HCT116 (cell line): Measurements from ENCODE around the gene PGBD1. TPM values are rescaled to one million over a fixed set of nuclear protein-coding genes. Genes with fewer than 3 reads are reported as not detected.

Source experiments
- ATAC-seq: fragments of 200-7000 bp; cut with Tn5 transposase; 2 replicates; pipeline ENCODE4 v1.9.1; 2020; ENCODE audit warnings: mild to moderate bottlenecking, moderate library complexity
- BruUV-seq: library from RNA; stranded (reverse); fragments of 400-500 nt; replicated peaks from 2 replicates; lab custom pipeline; 2021; lab: Mats Ljungman, UMichigan
- CTCF ChIA-PET: fragments of 300-600 bp; sonication (Branson Sonifier 250); formaldehyde crosslinking; loops from one replicate; lab custom pipeline; 2021; ENCODE audit warnings: antibody characterized with exemption; lab: Charles Lee
- POLR2A ChIA-PET: fragments of 300-600, 350-600 bp; sonication (Branson Sonifier 250); formaldehyde crosslinking; loops from one replicate; lab custom pipeline; 2021; ENCODE audit warnings: antibody characterized with exemption; lab: Charles Lee
- RAD21 ChIA-PET, 2 experiments: fragments of 300-600 bp; sonication (Branson Sonifier 250); formaldehyde crosslinking; loops; one replicate each; lab custom pipeline; 2023; ENCODE audit warnings: low total read pairs in 2 of 2; ENCODE audit not compliant: uncharacterized antibody in 2 of 2, unreplicated experiment in 2 of 2, low non-redundant PET in 1 of 2; lab: Charles Lee
- DNase-seq: peaks from one replicate; pipeline ENCODE4 v3.0.0-alpha.2; 2010; ENCODE audit warnings: low read depth, low spot score
- H2AFZ ChIP-seq: fragments of 200-600 bp; shearing (Covaris generic), sonication (generic); 2 replicates; pipeline ENCODE4 v1.6.1; 2017; ENCODE audit warnings: low read depth, mixed run types, mixed read lengths, antibody characterized with exemption, low read length; ENCODE audit not compliant: poor library complexity, severe bottlenecking
- H3K27ac ChIP-seq: 2 replicates; pipeline ENCODE4 v1.5.1; 2012; ENCODE audit warnings: low read depth, low read length
- H3K27me3 ChIP-seq: fragments of 200-600 bp; sonication (generic); 2 replicates; pipeline ENCODE4 v1.6.1; 2016; ENCODE audit warnings: mixed run types, low read length, mixed read lengths; ENCODE audit not compliant: insufficient read depth
- H3K36me3 ChIP-seq, 2 experiments: fragments of 200-500 bp in 1 of 2; fragments of 200-600 bp in 1 of 2; sonication (Bioruptor generic) in 1 of 2; sonication (generic) in 1 of 2; 2 replicates each; pipeline versions ENCODE4 v1.5.1 to v1.6.1; 2014 to 2016; ENCODE audit warnings: low read length in 2 of 2, inconsistent platforms in 1 of 2, mixed read lengths in 1 of 2, mixed run types in 1 of 2; ENCODE audit not compliant: insufficient read depth in 2 of 2, control insufficient read depth in 1 of 2
- H3K4me1 ChIP-seq, 2 experiments: fragments of 200-600 bp in 1 of 2; sonication (generic) in 1 of 2; 2 replicates each; pipeline versions ENCODE4 v1.5.1 to v1.6.1; 2012 to 2017; ENCODE audit warnings: low read length in 2 of 2, inconsistent platforms in 1 of 2, mild to moderate bottlenecking in 1 of 2, mixed read lengths in 1 of 2, mixed run types in 1 of 2, moderate library complexity in 1 of 2; ENCODE audit not compliant: insufficient read depth in 2 of 2, control insufficient read depth in 1 of 2
- H3K4me2 ChIP-seq: fragments of 200-600 bp; sonication (generic); 2 replicates; pipeline ENCODE4 v1.6.1; 2017; ENCODE audit warnings: mixed run types, low read length, mixed read lengths
- H3K4me3 ChIP-seq, 2 experiments: fragments of 200-600 bp in 1 of 2; sonication (generic) in 1 of 2; replicated peaks in 1 of 2; 2 replicates each; pipeline ENCODE4 v1.5.1; 2011 to 2016; ENCODE audit warnings: low read length in 2 of 2, control low read depth in 1 of 2, low read depth in 1 of 2, mild to moderate bottlenecking in 1 of 2, mixed read lengths in 1 of 2, mixed run types in 1 of 2
- H3K79me2 ChIP-seq: fragments of 200-600 bp; sonication (generic); 2 replicates; pipeline ENCODE4 v1.6.1; 2017; ENCODE audit warnings: mild to moderate bottlenecking, mixed run types, low read length, moderate library complexity, mixed read lengths; ENCODE audit not compliant: insufficient read depth
- H3K9ac ChIP-seq: fragments of 200-600 bp; sonication (generic); 2 replicates; pipeline ENCODE4 v1.6.1; 2016; ENCODE audit warnings: low read length, mixed read lengths
- H3K9me2 ChIP-seq: fragments of 200-600 bp; sonication (generic), shearing (Covaris generic); 2 replicates; pipeline ENCODE4 v1.6.1; 2017; ENCODE audit warnings: mixed run types, mild to moderate bottlenecking, moderate library complexity; ENCODE audit not compliant: insufficient read depth
- H3K9me3 ChIP-seq, 2 experiments: fragments of 200-500 bp in 1 of 2; fragments of 200-600 bp in 1 of 2; sonication (Bioruptor generic) in 1 of 2; sonication (generic) in 1 of 2; 2 replicates each; pipeline ENCODE4 v1.6.1; 2014 to 2017; ENCODE audit warnings: low read length in 2 of 2, mixed read lengths in 2 of 2, inconsistent platforms in 1 of 2, low read depth in 1 of 2, mild to moderate bottlenecking in 1 of 2, mixed run types in 1 of 2, moderate library complexity in 1 of 2; ENCODE audit not compliant: control insufficient read depth in 1 of 2, insufficient read depth in 1 of 2
- H4K20me1 ChIP-seq: fragments of 200-600 bp; sonication (generic), shearing (Covaris generic); 2 replicates; pipeline ENCODE4 v1.6.1; 2017; ENCODE audit warnings: mixed run types, mild to moderate bottlenecking, moderate library complexity; ENCODE audit not compliant: insufficient read depth
- ATF3 ChIP-seq: IDR thresholded peaks from 2 replicates; pipeline ENCODE4 v1.6.1; 2012
- CBX3 ChIP-seq: IDR thresholded peaks from 2 replicates; pipeline ENCODE4 v1.6.1; 2012; ENCODE audit warnings: low read depth
- ELF1 ChIP-seq: IDR thresholded peaks from 2 replicates; pipeline ENCODE4 v1.6.1; 2012; ENCODE audit warnings: low read depth, borderline replicate concordance
- EZH2phosphoT487 ChIP-seq: fragments of 200-600 bp; IDR thresholded peaks from 2 replicates; pipeline ENCODE4 v1.6.1; 2018; ENCODE audit warnings: antibody characterized with exemption, borderline replicate concordance
- JUND ChIP-seq: IDR thresholded peaks from 2 replicates; pipeline ENCODE4 v1.6.1; 2012
- MAX ChIP-seq: IDR thresholded peaks from 2 replicates; pipeline ENCODE4 v1.6.1; 2012
- POLR2AphosphoS5 ChIP-seq: IDR thresholded peaks from 2 replicates; pipeline ENCODE4 v1.6.1; 2011; ENCODE audit warnings: mild to moderate bottlenecking, low read depth, low read length, moderate library complexity
- ZFX ChIP-seq: fragments of 450-650 bp; IDR thresholded peaks from 2 replicates; pipeline ENCODE4 v1.6.1; 2017
- ZNF274 ChIP-seq: fragments of 200-500 bp; sonication (Bioruptor generic); IDR thresholded peaks from 2 replicates; pipeline ENCODE4 v1.6.1; 2014; ENCODE audit warnings: mild to moderate bottlenecking, low read depth, low read length, inconsistent platforms
- intact Hi-C: fragments of 100-400 bp; cut with micrococcal nuclease; formaldehyde crosslinking; loops from 2 replicates; pipeline ENCODE4 v1.10.0; 2022
- total RNA-seq: library from RNA; stranded (reverse); gene quantifications from one replicate; pipeline ENCODE4 v1.2.1, GENCODE V29; 2021; ENCODE audit not compliant: unreplicated experiment
- TF ChIP-seq, protein P1 (sequence below): IDR thresholded peaks from 2 replicates; pipeline ENCODE4 v1.6.1; 2011; ENCODE audit warnings: mild to moderate bottlenecking, low read length, moderate library complexity; ENCODE audit not compliant: insufficient replicate concordance; ENCODE audit errors: extremely low read depth

Gene PGBD1
- total RNA-seq, 1 experiment from 2014 or later: 3.6 TPM

- no peak for DNase-seq
- H3K4me2 ChIP-seq: no peak overlapping the region
- no peak for ATAC-seq
- no peaks in the 10 kb centered on the region for H4K20me1 ChIP-seq
- CTCF ChIA-PET: no interaction called here
- H3K36me3 ChIP-seq: no peaks in the 10 kb centered on the region
- POLR2A ChIA-PET: no interaction called here
- no peak overlapping the region for H3K27ac ChIP-seq
- peaks cover 7 to 19% of the 10 kb centered on the region in 2 experiments; a peak in 3 of 4 replicates for H3K4me1 ChIP-seq
- H3K27me3 ChIP-seq: no peaks in the 10 kb centered on the region
- RAD21 ChIA-PET: no interaction called here
- peaks cover 23% of the 10 kb centered on the region for H3K79me2 ChIP-seq
- no peaks in the 10 kb centered on the region for H3K9me2 ChIP-seq
- H3K4me3 ChIP-seq: no peak overlapping the region
- H2AFZ ChIP-seq: no peak overlapping the region
- BruUV-seq: no TSS peak
- TF ChIP-seq, protein P1, sequence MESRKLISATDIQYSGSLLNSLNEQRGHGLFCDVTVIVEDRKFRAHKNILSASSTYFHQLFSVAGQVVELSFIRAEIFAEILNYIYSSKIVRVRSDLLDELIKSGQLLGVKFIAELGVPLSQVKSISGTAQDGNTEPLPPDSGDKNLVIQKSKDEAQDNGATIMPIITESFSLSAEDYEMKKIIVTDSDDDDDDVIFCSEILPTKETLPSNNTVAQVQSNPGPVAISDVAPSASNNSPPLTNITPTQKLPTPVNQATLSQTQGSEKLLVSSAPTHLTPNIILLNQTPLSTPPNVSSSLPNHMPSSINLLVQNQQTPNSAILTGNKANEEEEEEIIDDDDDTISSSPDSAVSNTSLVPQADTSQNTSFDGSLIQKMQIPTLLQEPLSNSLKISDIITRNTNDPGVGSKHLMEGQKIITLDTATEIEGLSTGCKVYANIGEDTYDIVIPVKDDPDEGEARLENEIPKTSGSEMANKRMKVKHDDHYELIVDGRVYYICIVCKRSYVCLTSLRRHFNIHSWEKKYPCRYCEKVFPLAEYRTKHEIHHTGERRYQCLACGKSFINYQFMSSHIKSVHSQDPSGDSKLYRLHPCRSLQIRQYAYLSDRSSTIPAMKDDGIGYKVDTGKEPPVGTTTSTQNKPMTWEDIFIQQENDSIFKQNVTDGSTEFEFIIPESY: no peak
- TF ChIP-seq ZNF274: no peak
- TF ChIP-seq ATF3: no peak
- no peak for TF ChIP-seq ELF1
- no peak for TF ChIP-seq JUND
- no peak for TF ChIP-seq POLR2AphosphoS5
- no peak for TF ChIP-seq EZH2phosphoT487
- no peak for TF ChIP-seq MAX
- TF ChIP-seq ZFX: no peak
- TF ChIP-seq CBX3: no peak
- intact Hi-C loops: no loop called here
- no peak overlapping the region for H3K9ac ChIP-seq
- H3K9me3 ChIP-seq: no peaks in the 10 kb centered on the region
Observed at GRCh38 chr6:28347119-28347518, 65.7 kb downstream of the PGBD1 start.
